T-helper 22 cell (primary cell): ENCODE data around the gene RPL35.
"Not testable (repeated sequence)": the region's sequence is repeated elsewhere in the genome, so short reads cannot be mapped to it uniquely, and the experiment has no call there.

Experiments used
- DNase-seq: peaks from one replicate; pipeline ENCODE4 v3.0.0-alpha.2; 2020; ENCODE audit warnings: low read depth

RPL35 gene

DNA sequence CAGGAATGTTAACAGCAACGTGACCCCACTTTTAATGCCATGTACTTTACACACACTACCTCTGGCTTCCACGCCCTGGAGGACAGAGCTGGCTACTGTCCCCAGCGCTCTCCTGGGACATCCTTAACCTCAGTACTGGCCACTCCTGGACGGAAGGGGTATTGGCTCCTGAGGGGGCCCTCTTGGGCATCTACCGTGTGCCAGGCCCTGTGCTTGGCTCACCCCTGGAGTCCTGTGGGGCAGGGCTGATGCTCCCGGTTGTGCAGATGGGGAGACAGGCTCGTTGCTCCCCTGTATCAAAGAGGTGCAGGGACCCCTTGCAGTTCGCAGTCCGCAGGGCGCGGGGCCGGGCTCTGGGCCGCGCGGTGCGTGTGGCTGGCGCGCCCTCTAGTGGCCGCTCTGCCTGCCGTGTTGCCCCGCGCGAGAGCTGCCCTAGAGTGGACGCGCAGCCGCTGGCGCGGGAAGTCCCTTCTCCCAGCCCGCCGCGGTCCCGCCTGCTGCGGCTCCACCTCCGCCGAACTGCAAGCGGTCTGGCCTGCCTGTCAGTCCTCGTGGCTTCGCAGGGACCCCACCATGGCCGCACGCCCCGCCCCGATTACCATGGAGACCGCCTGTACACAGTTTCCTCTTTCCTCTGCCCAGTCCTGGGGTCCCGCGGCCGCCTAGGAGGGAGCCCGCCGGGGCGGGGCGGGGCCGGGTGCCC is 8.8 kb downstream of the RPL35 start, which contains the start of gene WDR38:
Gene WDR38, plus strand, starts transcription at position 632 of the 703 bp plus-strand sequence. CDS start 72 bp downstream, outside the sequence.
- peak; percentile 80 for DNase-seq

DNA sequence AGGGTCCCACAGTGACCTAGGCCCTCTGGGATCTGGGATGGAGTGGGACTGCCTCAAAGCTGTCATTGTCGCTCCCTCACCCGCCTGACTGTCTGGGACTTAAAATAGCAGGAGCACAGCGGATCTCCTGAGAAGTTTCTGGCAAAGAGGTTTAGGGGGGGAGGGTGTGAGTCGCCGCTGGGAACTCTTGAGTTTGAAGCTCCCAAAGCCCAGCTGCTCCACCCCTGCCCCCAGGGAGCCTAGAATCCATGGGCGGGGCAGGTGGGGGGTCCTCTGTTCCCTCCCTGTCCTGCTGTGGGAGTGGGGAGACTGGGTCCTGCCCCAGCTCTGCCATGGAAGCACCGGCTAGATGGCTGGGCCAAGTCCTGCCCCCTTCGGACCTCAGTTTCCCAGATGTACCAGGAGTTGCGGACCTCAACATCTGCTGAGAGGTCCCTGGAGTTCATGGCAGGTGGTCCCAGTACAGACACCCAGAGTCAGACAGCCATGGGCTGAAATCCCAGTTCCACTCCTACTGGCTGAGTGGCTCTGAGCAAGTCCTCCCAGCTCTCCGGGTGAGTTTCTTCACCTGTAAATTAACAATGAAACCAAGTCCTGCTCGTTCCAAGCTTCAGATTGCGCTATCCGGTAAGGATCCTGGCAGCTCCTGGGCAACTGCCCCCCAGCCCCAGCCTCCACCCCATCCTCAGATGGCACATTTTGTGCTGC is 9.5 kb downstream of the RPL35 start:
- DNase-seq, result no peak

DNA sequence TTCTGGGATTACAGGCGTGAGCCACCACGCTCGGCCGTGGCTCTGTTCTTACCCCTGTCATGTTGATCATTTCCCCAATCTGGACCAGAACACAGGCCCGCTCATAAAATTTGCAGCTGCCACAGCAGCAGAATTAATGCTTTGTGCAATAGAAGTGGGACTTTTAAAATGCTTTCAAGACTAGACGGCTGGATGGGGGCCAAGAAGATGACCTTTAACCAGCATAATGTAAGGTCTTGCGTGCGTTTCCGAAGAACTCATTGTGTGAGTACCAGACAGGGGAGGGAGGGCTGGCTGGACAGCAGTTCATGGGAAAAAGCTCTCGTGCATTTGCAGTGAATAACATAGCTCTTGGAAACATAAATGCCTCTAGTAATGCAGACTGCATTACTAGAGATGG is 12.0 kb downstream of the RPL35 start:
- DNase-seq, result no peak

DNA sequence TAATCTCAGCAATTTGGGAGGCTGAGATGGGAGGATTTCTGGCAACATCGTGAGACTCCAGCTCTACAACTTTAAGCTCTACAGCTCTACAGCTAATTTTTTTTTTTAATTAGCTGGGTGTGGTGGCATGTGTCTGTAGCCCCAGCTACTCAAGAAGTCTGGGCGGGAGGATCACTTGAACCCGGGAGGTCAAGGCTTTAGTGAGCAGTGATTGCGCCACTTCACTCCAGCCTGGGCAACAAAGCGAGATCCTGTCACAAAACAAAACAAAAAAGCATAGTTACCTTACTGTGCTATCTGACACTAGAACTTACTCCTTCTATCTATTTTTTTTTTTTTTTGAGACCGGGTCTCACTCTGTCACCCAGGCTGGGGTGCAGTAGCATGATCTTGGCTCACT is 14.8 kb downstream of the RPL35 start:
- no peak for DNase-seq

DNA sequence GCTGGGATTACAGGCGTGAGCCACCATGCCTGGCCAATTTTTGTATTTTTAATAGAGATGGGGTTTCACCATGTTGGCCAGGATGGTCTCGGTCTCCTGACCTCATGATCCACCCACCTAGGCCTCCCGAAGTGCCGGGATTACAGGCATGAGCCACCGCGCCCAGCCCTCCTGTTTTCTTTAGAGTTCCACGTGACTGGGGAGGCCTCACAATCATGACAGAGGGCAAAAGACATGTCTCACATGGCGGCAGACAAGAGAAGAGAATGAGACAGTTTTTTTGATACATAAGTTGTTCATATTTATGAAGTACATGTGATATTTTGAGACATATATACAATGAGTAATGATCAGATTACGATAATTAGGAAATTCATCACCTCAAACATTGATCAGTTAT is 15.3 kb downstream of the RPL35 start:
- not testable (repeated sequence) for DNase-seq

DNA sequence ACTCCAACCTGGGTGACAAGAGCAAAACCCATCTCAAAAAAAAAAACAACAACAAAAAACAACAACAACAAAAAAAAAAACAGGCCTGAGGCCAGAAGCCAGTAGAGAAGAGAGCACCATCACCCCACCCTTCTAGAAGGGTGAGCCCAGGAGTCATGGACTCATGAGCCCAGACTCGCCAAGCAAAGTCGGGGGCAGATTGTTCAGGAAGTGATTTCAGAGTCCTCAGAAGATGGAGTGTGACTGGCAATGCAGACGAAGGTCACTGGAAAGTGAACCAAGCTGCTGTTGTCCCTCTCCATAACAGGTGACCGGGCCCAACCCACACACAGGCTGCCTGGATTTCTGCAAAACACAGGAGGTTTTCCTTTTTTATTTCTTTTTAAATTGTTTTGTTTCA is 17.5 kb downstream of the RPL35 start:
- no peak for DNase-seq

DNA sequence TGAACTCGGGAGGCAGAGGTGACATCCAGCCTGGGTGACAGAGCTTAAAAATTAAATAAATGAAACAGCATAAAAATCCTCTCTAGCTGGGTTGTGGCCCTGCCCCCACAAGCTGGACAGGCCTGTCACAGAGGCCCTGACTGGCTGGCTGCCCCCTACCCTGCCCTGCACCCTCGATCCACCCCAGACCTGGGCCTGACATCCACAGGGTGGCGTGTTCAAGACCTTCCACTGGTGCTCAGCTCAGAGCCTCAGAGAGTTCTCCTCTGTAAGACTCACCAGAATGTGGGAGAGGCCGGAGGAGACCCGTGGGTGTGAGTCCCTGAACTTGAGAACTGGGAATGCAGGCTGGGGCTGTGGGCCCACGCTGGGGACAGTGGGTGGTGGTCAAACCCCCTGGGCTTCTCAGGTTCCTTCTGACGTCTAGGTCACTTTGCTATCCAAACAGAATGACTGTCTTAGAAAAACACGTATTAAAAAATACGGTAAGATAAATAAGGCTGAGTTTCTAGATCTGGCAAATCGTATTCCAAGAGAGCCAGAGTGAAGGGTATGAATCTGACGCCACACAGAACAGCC is 18.2 kb downstream of the RPL35 start:
- DNase-seq, result no peak

DNA sequence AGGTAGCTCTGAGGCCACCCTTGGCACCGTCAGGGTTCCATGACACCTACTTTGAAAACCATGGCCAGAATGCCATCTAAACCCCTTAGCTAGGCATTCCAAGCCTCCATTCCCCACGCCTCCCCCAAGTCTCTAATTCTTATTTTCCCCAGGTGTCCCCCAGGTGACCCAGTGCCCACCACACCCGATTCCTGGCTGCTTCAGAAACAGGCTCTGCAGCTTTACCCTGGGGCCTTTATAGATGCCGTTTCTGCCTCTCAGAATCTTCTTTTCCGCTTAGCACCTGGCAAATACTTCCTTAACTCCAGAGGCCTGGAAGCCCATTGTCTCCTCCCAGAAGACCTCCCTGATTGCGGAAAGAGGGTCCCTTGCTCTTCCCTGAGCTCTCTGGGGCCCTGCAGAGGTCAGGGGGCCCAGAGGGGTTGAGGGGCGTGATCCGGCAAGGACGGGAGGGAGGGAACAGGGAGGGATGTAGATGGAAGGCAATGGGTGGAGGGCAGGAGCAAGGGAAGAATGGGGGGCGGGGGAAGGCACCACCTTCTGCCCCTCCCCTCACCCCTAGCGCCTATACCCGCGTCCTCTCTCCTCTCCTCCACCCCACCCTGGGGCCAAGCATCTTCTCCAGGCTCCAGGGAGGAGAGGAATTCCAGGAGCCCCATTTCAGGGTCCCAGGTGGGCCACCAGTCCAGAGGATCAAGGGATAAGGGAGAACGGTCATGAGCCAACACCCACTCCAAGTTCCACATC is 20.5 kb downstream of the RPL35 start:
- no peak for DNase-seq

DNA sequence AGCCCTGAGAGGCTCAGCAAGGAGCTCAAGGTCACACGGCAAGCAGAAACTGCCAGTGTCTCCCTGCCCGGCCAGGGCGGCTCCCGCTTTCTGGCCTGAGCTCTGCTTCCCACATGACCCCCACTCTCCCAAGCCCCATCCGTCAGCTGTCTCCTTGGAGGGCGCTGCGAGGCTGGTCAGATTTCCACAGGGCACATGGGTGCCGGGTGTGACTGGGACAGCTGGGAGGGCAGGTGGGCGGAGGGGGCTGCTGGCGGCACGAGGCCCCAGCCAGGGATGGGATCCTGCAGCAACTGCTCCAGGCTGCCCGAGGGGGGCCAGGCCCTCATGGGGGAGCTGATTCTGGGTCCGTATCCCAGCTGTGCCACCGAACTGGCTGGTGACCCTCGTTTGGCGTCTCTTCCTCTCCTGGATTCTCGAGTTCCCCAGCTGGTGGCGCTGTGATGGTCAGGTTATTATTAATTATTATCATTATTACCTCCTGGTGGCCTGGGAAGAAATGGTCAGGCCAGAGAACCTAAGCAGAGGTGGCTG is 21.4 kb downstream of the RPL35 start:
- no peak for DNase-seq

DNA sequence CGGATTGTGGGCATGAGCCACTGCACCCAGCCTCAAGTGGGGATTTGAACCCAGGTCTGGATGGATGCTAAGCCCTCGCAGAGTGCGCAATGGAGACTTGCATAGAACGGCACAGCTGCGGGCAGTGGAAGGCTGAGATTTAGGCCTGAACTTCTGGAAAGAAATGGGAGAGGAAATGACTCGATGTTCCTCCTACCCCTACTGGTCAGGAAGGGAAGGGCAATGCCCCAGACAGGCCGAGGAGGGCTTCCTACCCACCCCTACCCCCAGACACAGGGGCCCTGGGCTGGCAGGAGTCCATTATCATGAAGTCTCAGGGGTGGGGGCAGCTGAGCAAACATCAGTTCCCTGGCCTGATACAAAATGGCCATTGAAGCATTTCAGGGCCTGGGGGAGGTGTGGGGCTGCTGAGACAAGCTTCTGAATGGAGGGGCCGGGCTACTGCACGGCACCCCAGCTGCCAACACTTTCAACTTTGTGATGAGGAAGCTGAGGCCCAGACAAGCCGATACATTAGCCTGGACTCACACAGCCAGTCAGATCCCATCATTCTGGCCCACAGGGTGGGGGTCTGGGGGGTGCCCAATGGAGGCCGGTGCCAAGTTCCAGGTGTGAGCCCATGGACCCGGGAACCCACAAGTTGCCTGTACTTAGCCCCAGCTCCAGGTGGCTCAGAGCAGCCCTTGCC is 22.0 kb downstream of the RPL35 start:
- DNase-seq, result no peak

DNA sequence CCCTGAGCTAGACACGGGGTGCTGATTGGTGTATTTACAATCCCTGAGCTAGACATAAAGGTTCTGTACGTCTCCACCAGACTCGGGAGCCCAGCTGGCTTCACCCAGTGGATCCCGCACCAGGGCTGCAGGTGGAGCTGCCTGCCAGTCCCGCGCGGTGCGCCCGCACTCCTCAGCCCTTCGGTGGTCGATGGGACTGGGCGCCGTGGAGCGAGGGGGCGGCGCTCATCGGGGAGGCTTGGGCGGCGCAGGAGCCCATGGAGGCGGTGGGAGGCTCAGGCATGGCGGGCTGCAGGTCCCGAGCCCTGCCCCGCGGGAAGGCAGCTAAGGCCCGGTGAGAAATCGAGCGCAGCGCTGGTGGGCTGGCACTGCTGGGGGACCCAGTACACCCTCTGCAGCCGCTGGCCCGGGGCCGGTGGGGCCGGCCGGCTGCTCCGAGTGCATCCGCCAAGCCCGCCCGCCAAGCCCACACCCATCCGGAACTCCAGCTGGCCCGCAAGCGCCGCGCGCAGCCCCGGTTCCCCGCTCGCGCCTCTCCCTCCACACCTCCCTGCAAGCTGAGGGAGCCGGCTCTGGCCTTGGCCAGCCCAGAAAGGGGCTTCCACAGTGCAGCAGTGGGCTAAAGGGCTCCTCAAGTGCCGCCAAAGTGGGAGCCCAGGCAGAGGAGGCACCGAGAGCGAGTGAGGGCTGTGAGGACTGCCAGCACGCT is 23.0 kb downstream of the RPL35 start:
- not testable (repeated sequence) for DNase-seq

DNA sequence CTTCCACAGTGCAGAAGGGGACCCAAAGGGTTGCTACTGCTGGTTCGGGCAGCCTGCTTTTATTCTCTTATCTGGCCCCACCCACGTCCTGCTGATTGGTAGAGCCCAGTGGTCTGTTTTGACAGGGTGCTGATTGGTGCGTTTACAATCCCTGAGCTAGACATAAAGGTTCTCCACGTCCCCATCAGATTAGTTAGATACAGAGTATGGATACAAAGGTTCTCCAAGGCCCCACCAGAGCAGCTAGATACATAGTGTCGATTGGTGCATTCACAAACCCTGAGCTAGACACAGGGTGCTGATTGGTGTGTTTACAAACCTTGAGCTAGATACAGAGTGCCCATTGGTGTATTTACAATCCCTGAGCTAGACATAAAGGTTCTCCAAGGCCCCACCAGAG is 23.6 kb downstream of the RPL35 start:
- not testable (repeated sequence) for DNase-seq

DNA sequence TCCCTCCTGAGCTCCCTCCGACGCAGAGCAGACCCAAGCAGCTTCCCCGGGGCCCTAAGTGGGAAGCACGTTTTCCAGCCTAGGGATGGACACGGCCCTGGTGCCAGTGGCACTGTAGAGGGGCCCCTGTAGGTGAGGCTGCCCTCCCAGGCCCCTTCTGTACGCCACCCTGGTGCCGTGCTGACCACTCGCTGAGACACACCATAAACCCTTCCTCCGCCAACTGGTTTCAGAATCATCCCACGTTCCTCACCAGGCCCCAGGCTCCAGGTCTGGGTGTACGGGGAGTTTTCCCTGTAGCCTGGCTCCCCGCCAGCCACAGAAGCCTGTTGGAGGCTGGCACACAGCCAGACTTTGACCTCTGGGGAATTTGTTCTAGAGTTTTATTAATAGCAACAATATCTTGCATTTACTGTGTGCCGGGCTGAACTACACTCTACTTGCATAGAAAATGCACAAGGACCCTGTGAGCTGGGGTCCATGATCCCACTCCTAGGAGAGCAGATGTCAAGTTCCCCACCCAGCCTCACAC is 26.7 kb downstream of the RPL35 start:
- no peak for DNase-seq

DNA sequence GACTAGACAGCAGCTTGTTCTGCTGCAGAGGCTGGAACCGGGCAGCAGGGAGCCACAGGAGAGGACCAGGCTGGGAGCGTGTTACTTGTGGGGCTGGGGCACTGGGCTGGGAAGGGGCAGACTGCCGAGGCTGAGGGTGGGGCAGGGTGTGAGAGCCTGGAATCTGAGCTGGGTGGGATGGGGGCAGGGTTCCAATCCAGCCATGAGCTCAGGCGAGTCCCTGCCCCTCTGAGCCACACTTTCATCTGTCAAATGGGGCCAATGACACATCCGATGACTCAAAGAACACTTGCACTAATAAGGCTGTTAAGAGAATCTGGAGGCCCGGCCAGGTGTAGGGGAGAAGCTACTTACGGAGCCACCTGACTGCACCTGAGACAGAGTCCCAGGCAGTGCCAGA is 27.2 kb downstream of the RPL35 start:
- no peak for DNase-seq

DNA sequence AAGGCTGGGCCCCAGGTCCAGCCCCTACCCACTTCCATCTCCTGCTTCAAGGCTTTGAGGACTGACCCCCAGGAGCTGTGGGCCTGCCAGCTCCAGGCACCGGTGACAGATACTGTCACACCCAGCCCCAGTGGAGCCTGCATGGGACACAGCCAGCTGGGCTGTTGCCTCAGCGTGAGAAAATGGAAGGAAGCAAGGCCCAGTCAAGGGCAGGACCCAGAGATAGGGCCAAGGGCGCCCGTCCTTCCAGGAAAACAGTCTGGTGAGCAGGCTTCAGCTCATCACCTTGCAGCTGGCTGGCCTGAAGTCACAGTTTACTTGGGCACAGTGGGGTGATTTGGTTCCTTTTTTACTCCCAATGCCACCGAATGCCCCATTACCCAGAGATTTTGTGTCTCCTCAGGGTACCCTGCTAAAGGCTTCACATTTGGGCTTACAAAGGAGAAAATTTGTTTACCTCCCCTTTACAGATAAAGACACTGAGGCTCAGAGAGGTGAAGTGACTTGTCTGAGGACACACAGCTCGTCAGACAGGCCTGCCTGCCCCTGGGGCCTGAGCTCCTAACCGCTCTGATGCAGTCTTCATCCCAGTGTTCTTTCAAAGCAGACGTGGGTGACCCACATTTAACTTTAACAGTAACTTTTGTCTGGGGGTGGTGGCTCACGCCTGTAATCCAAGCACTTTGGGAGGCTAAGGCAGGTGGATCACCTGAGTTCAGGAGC is 30.0 kb downstream of the RPL35 start:
- DNase-seq, result no peak

DNA sequence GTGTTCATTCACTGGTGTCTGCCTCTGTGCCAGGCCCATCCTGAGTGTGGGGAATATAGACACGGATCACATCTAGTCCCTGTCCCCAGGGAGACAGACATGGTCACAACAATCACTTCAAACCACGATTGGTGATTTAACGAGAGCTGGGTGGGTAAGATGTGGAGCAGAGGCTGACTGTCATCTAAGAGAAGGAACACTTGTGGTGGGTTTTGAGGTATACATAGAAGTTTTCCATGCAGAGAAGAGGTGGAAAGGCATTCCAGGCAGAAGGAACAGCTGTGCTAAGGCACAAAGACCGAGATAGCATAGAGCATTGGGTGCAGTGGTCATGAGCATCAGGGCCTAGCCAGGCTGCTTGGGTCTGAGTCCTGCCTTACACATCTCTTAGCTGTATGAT is 31.2 kb downstream of the RPL35 start:
- DNase-seq, result no peak

DNA sequence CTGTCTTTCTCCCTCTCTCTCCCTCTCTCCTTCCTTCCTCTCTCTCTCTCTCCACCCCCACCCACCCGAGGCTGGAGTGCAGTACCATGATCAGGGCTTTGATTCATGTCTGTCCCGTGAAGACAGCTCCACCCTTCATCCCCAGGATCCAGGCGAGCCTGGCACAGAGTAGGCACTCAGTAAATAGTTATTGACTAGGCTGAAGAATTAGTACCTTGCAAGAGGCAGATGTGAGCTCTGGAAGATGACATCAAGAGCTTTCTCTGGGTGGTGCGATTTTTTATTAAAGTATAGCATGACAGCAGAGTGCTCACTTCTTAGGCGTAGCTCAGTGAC is 32.5 kb downstream of the RPL35 start:
- DNase-seq, result no peak

DNA sequence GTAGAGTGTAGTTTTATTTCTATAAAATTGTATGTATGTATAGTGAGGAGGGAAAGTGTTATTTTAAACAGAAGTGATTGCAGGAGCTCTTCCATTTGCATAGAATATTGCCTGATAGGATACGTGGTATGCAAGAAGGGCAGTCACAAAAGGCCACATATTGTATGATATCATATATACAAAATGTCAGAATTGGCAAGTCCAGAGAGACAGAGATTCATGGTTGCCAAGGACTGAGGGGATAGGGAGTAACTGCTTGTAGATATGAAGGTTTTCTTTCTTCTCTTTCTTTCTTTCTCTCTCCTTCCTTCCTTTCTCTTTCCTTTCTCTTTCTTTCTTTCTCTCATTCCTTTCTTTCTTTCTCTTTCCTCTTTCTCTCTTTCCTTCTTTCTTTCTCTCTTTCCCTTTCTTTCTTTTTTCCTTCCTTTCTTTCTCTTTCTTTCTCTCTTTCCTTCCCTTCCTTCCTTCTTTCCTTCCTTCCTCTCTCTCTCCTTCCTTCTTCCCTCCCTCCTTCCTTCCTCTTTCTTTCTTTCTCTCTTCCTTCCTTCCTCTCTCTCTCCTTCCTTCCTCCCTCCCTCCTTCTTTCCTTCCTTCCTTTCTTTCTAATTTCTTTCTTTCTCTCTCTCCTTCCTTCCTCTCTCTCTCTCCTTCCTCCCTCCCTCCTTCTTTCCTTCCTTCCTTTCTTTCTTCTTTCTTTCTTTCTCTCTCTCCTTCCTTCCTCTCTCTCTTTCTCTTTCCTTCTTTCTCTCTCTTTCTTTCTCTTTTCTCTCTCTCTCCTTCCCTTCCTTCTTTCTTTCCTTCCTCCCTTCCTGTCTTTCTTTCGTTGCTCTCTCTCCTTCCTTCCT is 33.0 kb downstream of the RPL35 start:
- no peak for DNase-seq
